Transverse colon (tissue), 4 donors: ENCODE measurements around the gene CACNG7.

ENCODE experiments used
- CTCF ChIP-seq, 5 experiments: fragments of 200-600 bp in 3 of 5; fragments of 450-650 bp in 2 of 5; sonication (generic) in 3 of 5; IDR thresholded peaks; 1 replicate in 2 of 5; 2 replicates in 3 of 5; pipeline ENCODE4 v1.5.1; 2016 to 2017; ENCODE audit warnings: antibody characterized with exemption in 5 of 5, inconsistent platforms in 3 of 5, mild to moderate bottlenecking in 2 of 5, moderate library complexity in 1 of 5
- EP300 ChIP-seq: sonication (generic); formaldehyde crosslinking; IDR thresholded peaks from one replicate; pipeline ENCODE4 v1.6.1; 2017; ENCODE audit warnings: antibody characterized with exemption, low read depth
- POLR2A ChIP-seq: fragments of 450-650 bp; IDR thresholded peaks from one replicate; pipeline ENCODE4 v1.6.1; 2016; ENCODE audit warnings: antibody characterized with exemption, mild to moderate bottlenecking, moderate library complexity
- POLR2AphosphoS5 ChIP-seq, 3 donors: sonication (generic); formaldehyde crosslinking; IDR thresholded peaks; one replicate each; pipeline ENCODE4 v1.6.1; 2016; ENCODE audit warnings: antibody characterized with exemption in 3 of 3

- TF ChIP-seq CTCF (IDR thresholded peaks at IDR 0.05) = no peak
- TF ChIP-seq POLR2A = no peak
- TF ChIP-seq POLR2AphosphoS5 (IDR thresholded peaks at IDR 0.05) = no peak
- no peak for TF ChIP-seq EP300
Observed at GRCh38 chr19:53872762-53873161, 36.3 kb upstream of the CACNG7 start.
